Gastroesophageal sphincter (tissue), 4 donors: ENCODE results near the gene LRRTM3. TPM values are rescaled to one million over a fixed set of nuclear protein-coding genes. Genes with fewer than 3 reads are reported as not detected.

ENCODE experiments used
- ATAC-seq: fragments of 150-250 bp; one replicate; pipeline ENCODE4 v1.9.1; 2016; ENCODE audit warnings: mild to moderate bottlenecking, moderate library complexity
- H3K27ac ChIP-seq, 4 donors: fragments of 200-600 bp; sonication (generic) in 3 of 4; 1 replicate in 3 of 4; 2 replicates in 1 of 4; pipeline ENCODE4 v1.5.1; 2016 to 2019
- H3K27me3 ChIP-seq: fragments of 200-600 bp; sonication (generic); one replicate; pipeline ENCODE4 v1.5.1; 2019
- H3K36me3 ChIP-seq, 2 donors: fragments of 200-600 bp; sonication (generic); one replicate each; pipeline ENCODE4 v1.5.1; 2019; ENCODE audit warnings: control low read depth in 1 of 2
- H3K4me1 ChIP-seq, 3 donors: fragments of 200-600 bp; sonication (generic); 1 replicate in 2 of 3; 2 replicates in 1 of 3; pipeline ENCODE4 v1.5.1; 2016 to 2019; ENCODE audit warnings: control low read depth in 2 of 3
- H3K4me3 ChIP-seq, 2 donors: fragments of 200-600 bp; sonication (generic); one replicate each; pipeline ENCODE4 v1.5.1; 2019; ENCODE audit warnings: mild to moderate bottlenecking in 1 of 2, moderate library complexity in 1 of 2
- H3K9me3 ChIP-seq, 3 donors: fragments of 200-600 bp; sonication (generic); one replicate each; pipeline ENCODE4 v1.5.1; 2017 to 2019; ENCODE audit warnings: control low read depth in 2 of 3
- CTCF ChIP-seq, 4 experiments: fragments of 200-600 bp in 2 of 4; fragments of 450-650 bp in 2 of 4; sonication (generic) in 1 of 4; IDR thresholded peaks; one replicate each; pipeline ENCODE4 v1.5.1; 2017 to 2019; ENCODE audit warnings: antibody characterized with exemption in 4 of 4, mild to moderate bottlenecking in 2 of 4, moderate library complexity in 2 of 4
- EP300 ChIP-seq: sonication (generic); formaldehyde crosslinking; IDR thresholded peaks from one replicate; pipeline ENCODE4 v1.6.1; 2017; ENCODE audit warnings: antibody characterized with exemption, mild to moderate bottlenecking
- POLR2A ChIP-seq, 2 donors: fragments of 450-650 bp; IDR thresholded peaks; one replicate each; pipeline ENCODE4 v1.6.1; 2017; ENCODE audit warnings: antibody characterized with exemption in 2 of 2, mild to moderate bottlenecking in 2 of 2, moderate library complexity in 1 of 2
- POLR2AphosphoS5 ChIP-seq: sonication (generic); formaldehyde crosslinking; IDR thresholded peaks from one replicate; pipeline ENCODE4 v1.6.1; 2017; ENCODE audit warnings: antibody characterized with exemption
- WGBS, 2 donors: methylation state at CpG; one replicate each; pipeline ENCODE4 v1.1.5; 2018; ENCODE audit warnings: low coverage in 1 of 2; 5-methylcytosine and 5-hydroxymethylcytosine counted together
- total RNA-seq, 4 donors: library from RNA; depleted of rRNA; stranded (reverse); fragments of >200 nt; gene quantifications; one replicate each; pipeline ENCODE4 v1.1.0, GENCODE V29; 2016

The LRRTM3 gene
- total RNA-seq, 4 donors from 2014 or later = 0.16 to 0.35 (median 0.20) TPM; not detected in 1

DNA sequence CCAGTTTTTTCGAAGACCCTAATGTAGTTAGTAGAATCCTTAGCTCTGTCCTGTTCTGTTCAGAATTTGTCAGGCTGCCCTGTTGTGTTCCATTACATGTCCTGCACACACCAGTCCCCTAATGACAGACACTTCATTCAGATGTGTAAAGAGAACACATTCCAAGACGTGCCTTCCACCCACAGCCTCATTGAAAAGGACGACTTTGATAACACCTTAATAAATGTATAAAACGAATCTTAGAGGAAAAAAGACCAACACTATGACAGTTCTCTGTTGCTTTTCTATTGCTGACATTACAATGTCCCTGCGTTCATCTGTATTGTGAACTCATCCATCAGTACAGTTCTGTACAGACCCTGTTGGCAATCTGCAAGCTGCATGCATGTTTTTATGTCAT, 3.5 kb downstream of the LRRTM3 start:
- no peaks in the 10 kb centered on the region for H3K36me3 ChIP-seq
- no peaks in the 10 kb centered on the region for H3K9me3 ChIP-seq
- no peak for ATAC-seq

GRCh38 chr10:66931340-66931948, 5.6 kb downstream of the LRRTM3 start:
- peaks cover 43% of the 10 kb centered on the region for H3K27me3 ChIP-seq
- no peak for TF ChIP-seq POLR2AphosphoS5
- peak; percentile 34 to 72 (median 58) for TF ChIP-seq CTCF (IDR thresholded peaks at IDR 0.05)
- ATAC-seq = no peak

More for the DNA sequence above, 3.5 kb downstream of the LRRTM3 start:
- Histone ChIP-seq H3K27ac (no peak overlapping the region), H3K4me3 (no peak overlapping the region), H3K4me1 (peaks cover 0 to 12% (median 9%) of the 10 kb centered on the region in 3 donors), H3K27me3 (peaks cover 43% of the 10 kb centered on the region)
- WGBS, 2 donors = 54 to 56% methylated on average over 5 of the region's 5 CpGs
- TF ChIP-seq POLR2AphosphoS5 = no peak
- no peak for TF ChIP-seq POLR2A (IDR thresholded peaks at IDR 0.05)
- no peak for TF ChIP-seq CTCF (IDR thresholded peaks at IDR 0.05)
- no peak for TF ChIP-seq EP300

DNA sequence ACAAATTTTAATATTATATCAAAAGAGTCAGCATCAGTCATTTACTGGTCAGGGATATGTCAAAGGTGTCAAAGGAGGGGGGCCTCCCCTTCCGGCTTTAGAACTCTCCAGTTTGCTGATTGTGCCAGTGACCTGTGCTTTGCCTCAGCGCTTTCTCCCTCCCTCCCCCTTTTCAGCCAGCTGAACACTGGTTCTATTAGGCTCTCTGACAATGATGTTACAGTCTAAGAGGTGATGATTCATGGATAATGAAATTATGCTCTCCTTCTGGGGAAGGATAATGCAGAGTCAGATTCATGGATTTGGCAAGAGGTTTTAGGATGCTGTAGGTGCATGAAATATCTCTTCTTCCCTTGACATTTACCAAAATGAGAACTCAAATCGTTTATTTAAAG, 6.1 kb downstream of the LRRTM3 start:
- H3K27ac ChIP-seq = no peak overlapping the region
- no peak overlapping the region for H3K4me3 ChIP-seq
- WGBS, 2 donors = 39 to 40% methylated on average over 3 of the region's 3 CpGs

More at GRCh38 chr10:66931340-66931948, 5.6 kb downstream of the LRRTM3 start:
- Histone ChIP-seq H3K4me1 (peaks cover 0 to 4% (median under 1%) of the 10 kb centered on the region in 3 donors), H3K4me3 (no peak overlapping the region), H3K36me3 (no peaks in the 10 kb centered on the region), H3K27ac (no peak overlapping the region), H3K9me3 (no peaks in the 10 kb centered on the region)
- WGBS, 2 donors = 13 to 21% methylated on average over 4 to 5 of the region's 5 CpGs

GRCh38 chr10:66934711-66935110, 8.9 kb downstream of the LRRTM3 start:
- no peak for ATAC-seq

More for the DNA sequence above, 6.1 kb downstream of the LRRTM3 start:
- peaks cover 41% of the 10 kb centered on the region for H3K27me3 ChIP-seq
- H3K9me3 ChIP-seq = no peaks in the 10 kb centered on the region
- no peaks in the 10 kb centered on the region for H3K36me3 ChIP-seq
- TF ChIP-seq POLR2AphosphoS5 (no peak), EP300 (no peak), POLR2A (IDR thresholded peaks at IDR 0.05) (no peak), CTCF (IDR thresholded peaks at IDR 0.05) (no peak)
- H3K4me1 ChIP-seq = peaks cover 0 to 4% (median 0%) of the 10 kb centered on the region in 3 donors
- no peak for ATAC-seq

More at GRCh38 chr10:66934711-66935110, 8.9 kb downstream of the LRRTM3 start:
- H3K9me3 ChIP-seq = no peaks in the 10 kb centered on the region
- H3K36me3 ChIP-seq = no peaks in the 10 kb centered on the region
- no peaks in the 10 kb centered on the region for H3K4me1 ChIP-seq
- no peak overlapping the region for H3K27ac ChIP-seq
- no peak overlapping the region for H3K4me3 ChIP-seq
- peaks cover 13% of the 10 kb centered on the region for H3K27me3 ChIP-seq
- TF ChIP-seq EP300 = no peak
- no peak for TF ChIP-seq POLR2AphosphoS5
- no peak for TF ChIP-seq POLR2A (IDR thresholded peaks at IDR 0.05)
- no peak for TF ChIP-seq CTCF (IDR thresholded peaks at IDR 0.05)
